ENCODE data around the gene DUSP9.

GRCh38 chrX:153693216-153694086 is 46.4 kb downstream of the DUSP9 start:
- TF ChIP-seq CTCF (optimal IDR thresholded peaks at IDR 0.05 in 1 of 3, IDR thresholded peaks at IDR 0.05 in 1 of 3, conservative IDR thresholded peaks at IDR 0.05 in 1 of 3; ENCODE audit: extremely low read depth in 1 of 3, insufficient read depth in 2 of 3, low read length in 3 of 3), result no peak
- TF ChIP-seq EZH2 (IDR thresholded peaks at IDR 0.05; ENCODE audit: low read length), result no peak

All from keratinocyte (primary cell).